Mesothelial cell of epicardium (in vitro differentiated cells): ENCODE results near the gene LAMA3. TPM values are rescaled to one million over a fixed set of nuclear protein-coding genes. Genes with fewer than 3 reads are reported as not detected.
"Not testable (repeated sequence)": the region's sequence is repeated elsewhere in the genome, so short reads cannot be mapped to it uniquely, and the experiment has no call there.

Experiments used
- DNase-seq, 2 experiments: peaks; one replicate each; pipeline ENCODE4 v3.0.0; 2021; ENCODE audit warnings: low spot score in 2 of 2; ENCODE audit not compliant: unreplicated experiment in 2 of 2
- H3K27ac Mint-ChIP-seq: 2 replicates; pipeline ENCODE4 v1.8.0; 2021; ENCODE audit warnings: mixed read lengths
- H3K27me3 Mint-ChIP-seq: 2 replicates; pipeline ENCODE4 v1.8.0; 2021; ENCODE audit warnings: low read depth, mixed read lengths
- H3K36me3 Mint-ChIP-seq: 2 replicates; pipeline ENCODE4 v1.8.0; 2021; ENCODE audit warnings: mixed read lengths
- H3K4me1 Mint-ChIP-seq: 2 replicates; pipeline ENCODE4 v1.8.0; 2021; ENCODE audit warnings: mixed read lengths
- H3K4me3 Mint-ChIP-seq: 2 replicates; pipeline ENCODE4 v1.8.0; 2021; ENCODE audit warnings: mild to moderate bottlenecking, moderate library complexity, mixed read lengths
- H3K9me3 Mint-ChIP-seq: 2 replicates; pipeline ENCODE4 v1.8.0; 2021; ENCODE audit warnings: mixed read lengths
- total RNA-seq: library from RNA; stranded (reverse); gene quantifications from 3 replicates; pipeline ENCODE4 v1.2.1, GENCODE V29; 2021
- TF ChIP-seq, protein P1 (sequence below): fragments of 200-600 bp; sonication (generic); IDR thresholded peaks from one replicate; pipeline ENCODE4 v1.5.0; 2021; ENCODE audit warnings: antibody characterized with exemption; ENCODE audit not compliant: unreplicated experiment

The LAMA3 gene
- total RNA-seq, 1 donor from 2014 or later, result 6.7 TPM

DNA sequence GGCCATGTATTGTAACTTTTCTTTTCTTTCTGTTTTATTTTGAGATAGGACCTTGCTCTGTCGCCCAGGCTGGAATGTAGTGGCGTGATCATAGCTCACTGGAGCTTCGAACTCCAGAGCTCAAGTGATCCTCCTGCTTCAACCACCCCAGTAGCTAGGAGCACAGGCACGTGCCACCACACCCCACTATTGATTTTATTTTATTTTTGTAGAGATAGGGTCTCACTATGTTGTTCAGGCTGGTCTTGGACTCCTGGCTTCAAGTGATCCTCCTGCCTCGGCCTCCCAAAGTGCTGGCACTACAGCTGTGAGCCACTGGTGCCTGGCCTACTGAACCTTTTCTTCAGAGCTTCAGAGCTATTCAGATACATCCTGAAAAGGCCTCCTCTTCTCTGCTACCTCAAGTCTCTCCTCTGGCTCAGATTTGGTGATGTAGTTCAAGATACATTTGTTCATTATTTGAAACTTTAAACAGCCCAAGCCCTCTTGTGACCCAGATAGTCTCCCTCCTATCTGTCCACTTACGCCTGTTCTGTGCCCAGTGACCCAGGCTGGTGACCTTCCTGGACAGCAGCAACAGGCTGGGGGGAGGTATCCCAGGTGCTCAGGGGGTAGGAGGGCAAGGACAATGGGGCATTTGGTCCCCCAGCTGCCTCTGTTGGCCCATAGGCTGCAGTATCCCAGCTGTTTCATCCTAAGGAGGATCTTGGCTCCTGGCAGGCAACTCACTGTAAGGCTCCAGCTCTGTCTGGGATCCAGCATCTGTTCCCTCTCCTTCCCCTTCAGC lies 38.6 kb downstream of the LAMA3 start:
- Mint-ChIP-seq H3K36me3 (no peaks in the 10 kb centered on the region), H3K27ac (no peak overlapping the region), H3K9me3 (no peaks in the 10 kb centered on the region), H3K4me1 (peaks cover 25% of the 10 kb centered on the region), H3K4me3 (no peak overlapping the region), H3K27me3 (peaks cover 7% of the 10 kb centered on the region)
- TF ChIP-seq, protein P1, sequence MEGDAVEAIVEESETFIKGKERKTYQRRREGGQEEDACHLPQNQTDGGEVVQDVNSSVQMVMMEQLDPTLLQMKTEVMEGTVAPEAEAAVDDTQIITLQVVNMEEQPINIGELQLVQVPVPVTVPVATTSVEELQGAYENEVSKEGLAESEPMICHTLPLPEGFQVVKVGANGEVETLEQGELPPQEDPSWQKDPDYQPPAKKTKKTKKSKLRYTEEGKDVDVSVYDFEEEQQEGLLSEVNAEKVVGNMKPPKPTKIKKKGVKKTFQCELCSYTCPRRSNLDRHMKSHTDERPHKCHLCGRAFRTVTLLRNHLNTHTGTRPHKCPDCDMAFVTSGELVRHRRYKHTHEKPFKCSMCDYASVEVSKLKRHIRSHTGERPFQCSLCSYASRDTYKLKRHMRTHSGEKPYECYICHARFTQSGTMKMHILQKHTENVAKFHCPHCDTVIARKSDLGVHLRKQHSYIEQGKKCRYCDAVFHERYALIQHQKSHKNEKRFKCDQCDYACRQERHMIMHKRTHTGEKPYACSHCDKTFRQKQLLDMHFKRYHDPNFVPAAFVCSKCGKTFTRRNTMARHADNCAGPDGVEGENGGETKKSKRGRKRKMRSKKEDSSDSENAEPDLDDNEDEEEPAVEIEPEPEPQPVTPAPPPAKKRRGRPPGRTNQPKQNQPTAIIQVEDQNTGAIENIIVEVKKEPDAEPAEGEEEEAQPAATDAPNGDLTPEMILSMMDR, result no peak
- no peak for DNase-seq

DNA sequence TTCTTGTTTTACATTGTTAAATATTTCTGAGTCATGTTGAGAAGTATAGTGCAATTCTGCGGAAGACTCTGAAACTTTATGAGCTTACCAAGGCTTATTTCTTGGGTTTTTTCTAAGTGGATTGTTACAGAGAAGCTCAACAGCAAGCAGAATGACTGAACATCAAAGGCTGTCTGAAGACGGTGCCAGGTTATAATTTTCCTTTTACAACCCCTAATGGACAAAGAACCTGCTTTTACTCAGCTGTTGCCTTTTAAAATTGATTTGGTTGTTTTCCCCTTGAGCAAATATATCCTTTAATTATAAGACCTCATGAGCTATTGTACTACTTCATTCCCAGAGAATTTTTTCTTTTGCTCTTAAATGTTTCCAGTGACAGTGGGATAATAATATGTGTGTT lies 41.6 kb downstream of the LAMA3 start:
- no peak for DNase-seq
- H3K4me3 Mint-ChIP-seq, result no peak overlapping the region
- H3K4me1 Mint-ChIP-seq, result peaks cover 38% of the 10 kb centered on the region
- TF ChIP-seq, protein P1, result no peak
- peaks cover 4% of the 10 kb centered on the region for H3K27me3 Mint-ChIP-seq
- no peaks in the 10 kb centered on the region for H3K36me3 Mint-ChIP-seq
- H3K9me3 Mint-ChIP-seq, result no peaks in the 10 kb centered on the region
- H3K27ac Mint-ChIP-seq, result peak overlapping the region; percentile 50

DNA sequence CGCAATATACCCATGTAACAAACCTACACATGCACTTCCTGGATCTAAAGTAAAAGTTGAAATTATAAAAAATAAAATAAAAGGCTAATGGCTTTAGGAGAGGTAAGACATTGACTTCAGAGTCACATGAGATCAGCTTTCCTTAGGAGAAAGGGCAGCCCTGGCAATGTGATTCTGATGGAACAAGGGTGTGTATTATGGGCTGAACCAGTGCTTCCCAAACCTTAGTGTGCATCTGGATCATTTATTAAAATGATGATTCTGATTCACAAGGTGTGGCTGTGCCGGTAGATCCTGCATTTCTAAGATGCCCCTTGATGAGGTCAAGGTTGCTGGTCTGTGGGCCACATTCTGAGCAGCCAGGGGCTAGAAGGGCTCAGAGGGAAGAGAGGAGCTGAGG lies 42.6 kb downstream of the LAMA3 start:
- TF ChIP-seq, protein P1, result no peak
- H3K4me1 Mint-ChIP-seq, result peaks cover 42% of the 10 kb centered on the region
- H3K36me3 Mint-ChIP-seq, result no peaks in the 10 kb centered on the region
- peaks cover 4% of the 10 kb centered on the region for H3K27me3 Mint-ChIP-seq
- no peak overlapping the region for H3K4me3 Mint-ChIP-seq
- H3K27ac Mint-ChIP-seq, result peak overlapping the region; percentile 62
- DNase-seq, result no peak
- no peaks in the 10 kb centered on the region for H3K9me3 Mint-ChIP-seq

DNA sequence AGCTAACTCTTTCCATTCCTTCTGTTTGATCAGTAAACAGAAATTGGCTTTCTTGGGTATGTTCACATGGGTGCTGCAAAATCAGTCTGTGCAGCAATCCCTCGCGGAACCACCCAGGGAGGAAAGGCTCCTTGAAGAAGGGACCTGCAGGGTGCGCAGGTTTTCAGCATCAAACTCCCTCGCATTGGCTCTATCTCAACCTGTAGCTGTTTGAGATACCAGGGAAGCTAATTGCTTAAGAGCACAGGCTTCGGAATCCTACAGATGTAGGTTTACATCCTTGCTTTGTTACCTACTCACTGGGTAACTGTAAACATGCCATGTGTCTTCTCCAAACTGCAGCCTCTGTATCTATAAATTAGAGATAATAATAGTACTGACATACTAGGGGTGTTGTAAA lies 43.2 kb downstream of the LAMA3 start:
- Mint-ChIP-seq H3K4me1 (peaks cover 45% of the 10 kb centered on the region), H3K36me3 (no peaks in the 10 kb centered on the region), H3K4me3 (no peak overlapping the region), H3K9me3 (no peaks in the 10 kb centered on the region), H3K27me3 (peaks cover 6% of the 10 kb centered on the region), H3K27ac (no peak overlapping the region)
- no peak for DNase-seq
- TF ChIP-seq, protein P1, result no peak

GRCh38 chr18:23733265-23733664 lies 44.0 kb downstream of the LAMA3 start:
- not testable (repeated sequence) for H3K36me3 Mint-ChIP-seq, H3K27ac Mint-ChIP-seq, H3K4me3 Mint-ChIP-seq, H3K9me3 Mint-ChIP-seq, DNase-seq
- Mint-ChIP-seq H3K4me1 (peaks cover 53% of the 10 kb centered on the region), H3K27me3 (peaks cover 14% of the 10 kb centered on the region)

GRCh38 chr18:23733895-23734294 lies 44.6 kb downstream of the LAMA3 start:
- Mint-ChIP-seq H3K9me3 (no peaks in the 10 kb centered on the region), H3K36me3 (no peaks in the 10 kb centered on the region), H3K27ac (no peak overlapping the region), H3K4me3 (no peak overlapping the region), H3K27me3 (peaks cover 15% of the 10 kb centered on the region), H3K4me1 (peaks cover 54% of the 10 kb centered on the region)
- no peak for DNase-seq
- TF ChIP-seq, protein P1, result no peak
